ENCODE measurements around the gene AARS2.

- no peak for TF ChIP-seq CTCF (conservative IDR thresholded peaks at IDR 0.05)
- no peak for TF ChIP-seq ZFX (IDR thresholded peaks at IDR 0.05)
Observed at GRCh38 chr6:44271914-44272313, 41.2 kb downstream of the AARS2 start.
